ENCODE results near the gene RPS6KB1. TPM values are rescaled to one million over a fixed set of nuclear protein-coding genes. Genes with fewer than 3 reads are reported as not detected.
A peak's percentile ranks its signal among the peaks of the same experiment; 100 is the strongest.

Gene RPS6KB1
- total and polyA plus RNA-seq, 10 of the 15 experiments (the other 5 are each of a cell fraction or from before 2014, with no cell fraction given): 6.6 to 33.2 (median 26.0) TPM

GRCh38 chr17:59962739-59963318, 69.9 kb downstream of the RPS6KB1 start:
- ATAC-seq (no peak), FAIRE-seq (no peak), DNase-seq (ENCODE audit: low read depth, low spot score) (no peak)
- H3K4me3 ChIP-seq: no peak overlapping the region
- no peak overlapping the region for H3K4me2 ChIP-seq (ENCODE audit: control insufficient read depth, insufficient read depth)
- POLR2A ChIA-PET: no interaction called here
- 88% methylated on average over 6 of the region's 6 CpGs for WGBS (ENCODE audit: insufficient coverage, insufficient replicate concordance, low lambda C conversion rate, missing lambda C conversion rate)
- no peak for TF ChIP-seq NBN (IDR thresholded peaks at IDR 0.05)
- no peak for TF ChIP-seq NR2C2 (IDR thresholded peaks at IDR 0.05; ENCODE audit: borderline replicate concordance, control insufficient read depth, insufficient read length, low read depth)
- TF ChIP-seq NFXL1 (IDR thresholded peaks at IDR 0.05; ENCODE audit: borderline replicate concordance): peak; percentile 84; the same call in 1 of the 2 replicates
- TF ChIP-seq ZNF622 (IDR thresholded peaks at IDR 0.05): no peak
- no peak for TF ChIP-seq ZBED1 (IDR thresholded peaks at IDR 0.05; ENCODE audit: borderline replicate concordance)
- intact Hi-C loops (cut with micrococcal nuclease; ENCODE audit: unreplicated experiment): loop anchor here (10.0 kb wide), 1 partner anchor 72 kb away; no protein-coding TSS in a partner anchor
- H3K27ac ChIP-seq (ENCODE audit: control insufficient read depth, insufficient read depth): no peak overlapping the region
- SMC1A ChIA-PET (ENCODE audit: uncharacterized antibody, unreplicated experiment): no interaction called here
- H3K36me3 ChIP-seq (ENCODE audit: control insufficient read depth in 2 of 2, insufficient read depth in 2 of 2, low read length in 1 of 2): no peaks in the 10 kb centered on the region
- no peaks in the 10 kb centered on the region for H4K20me1 ChIP-seq (ENCODE audit: control insufficient read depth, insufficient read depth)
- H2AFZ ChIP-seq (ENCODE audit: control insufficient read depth, low read depth, low read length): no peak overlapping the region
- no peaks in the 10 kb centered on the region for H3K79me2 ChIP-seq (ENCODE audit: control insufficient read depth, insufficient read depth, low read length)
- no peak overlapping the region for H3K9ac ChIP-seq (ENCODE audit: control insufficient read depth, insufficient read depth, low read length)
- no TSS peak for BruUV-seq (replicated peaks)
- no peaks in the 10 kb centered on the region for H3K27me3 ChIP-seq (replicated peaks in 1 of 2; ENCODE audit: control insufficient read depth in 2 of 2, insufficient read depth in 2 of 2, low read length in 1 of 2)
- peaks cover 5% of the 10 kb centered on the region; the same call in 1 of the 2 replicates for H3K4me1 ChIP-seq (ENCODE audit: control insufficient read depth, insufficient read depth, low read length)
- CTCF ChIA-PET: interaction anchor here (1.2 kb wide), 1 partner anchor 49 kb away, joined by 4 read pairs; no protein-coding TSS in a partner anchor
- in situ Hi-C loops (cut with MboI): no loop called here
- H3K9me3 ChIP-seq (replicated peaks; ENCODE audit: control insufficient read depth, insufficient read depth, low read length): no peaks in the 10 kb centered on the region
- RAD21 ChIA-PET (ENCODE audit: unreplicated experiment): no interaction called here

DNA sequence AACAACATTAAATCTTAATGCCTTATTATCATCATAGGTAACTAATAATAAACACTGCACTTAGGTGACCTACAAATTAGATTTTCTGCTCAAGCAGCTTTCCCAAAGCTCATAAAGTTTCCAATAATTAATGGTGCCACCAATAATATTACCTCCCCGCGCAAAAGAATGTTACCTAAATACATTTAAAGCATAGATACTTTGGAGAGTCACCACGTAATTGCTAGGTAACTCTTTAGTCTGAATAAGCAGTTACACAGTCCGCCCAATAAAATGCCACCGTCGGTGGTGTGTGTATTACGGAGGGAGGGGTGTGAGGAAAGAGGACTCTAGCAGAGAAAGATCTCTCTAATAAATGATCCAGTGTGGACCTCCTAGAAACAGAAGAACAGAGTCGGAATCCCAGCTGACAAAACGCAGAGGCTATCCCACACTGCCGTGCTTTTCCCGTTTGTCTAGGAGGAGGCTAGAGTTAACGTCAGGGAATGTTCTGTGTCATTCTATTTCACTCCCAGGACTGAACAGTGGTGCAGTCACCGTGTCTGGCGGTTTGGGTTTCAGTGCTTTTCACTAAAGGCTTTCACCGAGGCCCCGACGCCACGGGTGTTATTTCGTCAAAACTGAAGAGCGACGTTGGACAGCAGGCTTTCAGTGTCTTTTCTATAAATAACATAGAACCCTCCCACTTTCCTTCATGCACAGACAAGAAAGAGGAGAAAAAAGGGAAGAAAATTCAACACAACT, 71.0 kb downstream of the RPS6KB1 start:
- Histone ChIP-seq H3K9ac (ENCODE audit: control insufficient read depth, insufficient read depth, low read length) (peak overlapping the region; percentile 86), H3K9me3 (replicated peaks; ENCODE audit: control insufficient read depth, insufficient read depth, low read length) (no peaks in the 10 kb centered on the region), H3K4me2 (ENCODE audit: control insufficient read depth, insufficient read depth) (peak overlapping the region; percentile 99), H4K20me1 (ENCODE audit: control insufficient read depth, insufficient read depth) (no peaks in the 10 kb centered on the region), H3K4me3 (peak overlapping the region; percentile 74), H3K4me1 (ENCODE audit: control insufficient read depth, insufficient read depth, low read length) (peaks cover 5% of the 10 kb centered on the region; the same call in 1 of the 2 replicates), H3K27me3 (replicated peaks in 1 of 2; ENCODE audit: control insufficient read depth in 2 of 2, insufficient read depth in 2 of 2, low read length in 1 of 2) (no peaks in the 10 kb centered on the region), H3K36me3 (ENCODE audit: control insufficient read depth in 2 of 2, insufficient read depth in 2 of 2, low read length in 1 of 2) (no peaks in the 10 kb centered on the region), H3K79me2 (ENCODE audit: control insufficient read depth, insufficient read depth, low read length) (no peaks in the 10 kb centered on the region), H2AFZ (ENCODE audit: control insufficient read depth, low read depth, low read length) (peak overlapping the region; percentile 100), H3K27ac (ENCODE audit: control insufficient read depth, insufficient read depth) (peak overlapping the region; percentile 67)
- peak; percentile 30; the same call in 1 of the 2 replicates for TF ChIP-seq CREM (IDR thresholded peaks at IDR 0.05; ENCODE audit: low read depth)
- TF ChIP-seq, protein P1, sequence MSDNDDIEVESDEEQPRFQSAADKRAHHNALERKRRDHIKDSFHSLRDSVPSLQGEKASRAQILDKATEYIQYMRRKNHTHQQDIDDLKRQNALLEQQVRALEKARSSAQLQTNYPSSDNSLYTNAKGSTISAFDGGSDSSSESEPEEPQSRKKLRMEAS (IDR thresholded peaks at IDR 0.05; ENCODE audit: low read depth, low read length): no peak
- TF ChIP-seq CREB1 (IDR thresholded peaks at IDR 0.05; ENCODE audit: low read depth): peak; percentile 69
- TF ChIP-seq BRCA1 (IDR thresholded peaks at IDR 0.05; ENCODE audit: low read depth, low read length): no peak
- TF ChIP-seq LARP7 (IDR thresholded peaks at IDR 0.05): no peak
- TF ChIP-seq ETV6 (conservative IDR thresholded peaks at IDR 0.05 in 1 of 2, IDR thresholded peaks at IDR 0.05 in 1 of 2; ENCODE audit: borderline replicate concordance in 1 of 2, low read depth in 1 of 2): peak in 1 of 2 experiments; percentile 72; a peak in 2 of 4 replicates
- peak; percentile 52 for TF ChIP-seq NFXL1 (IDR thresholded peaks at IDR 0.05; ENCODE audit: borderline replicate concordance)
- TF ChIP-seq NR2C1 (IDR thresholded peaks at IDR 0.05): no peak
- peak; percentile 60; the same call in 1 of the 2 replicates for TF ChIP-seq SIN3A (IDR thresholded peaks at IDR 0.05; ENCODE audit: low read depth, low read length)
- peak; percentile 73 for ATAC-seq
- ChIA-PET SMC1A (ENCODE audit: uncharacterized antibody, unreplicated experiment) (interaction anchor here (0.9 to 1.3 kb wide), 2 partner anchors 49 to 73 kb away, joined by 3 read pairs; no protein-coding TSS in a partner anchor), CTCF (interaction anchor here (0.8 to 1.2 kb wide), 7 partner anchors 12 to 216 kb away, joined by 3 to 8 read pairs (median 4); no protein-coding TSS in a partner anchor), POLR2A (interaction anchor here (1.2 kb wide), 1 partner anchor 13 kb away, joined by 3 read pairs; no protein-coding TSS in a partner anchor), RAD21 (ENCODE audit: unreplicated experiment) (interaction anchor here (1.0 to 1.8 kb wide), 2 partner anchors 50 to 212 kb away, joined by 4 read pairs; no protein-coding TSS in a partner anchor)
- FAIRE-seq: peak; percentile 23
- TSS peak; percentile 78 for BruUV-seq (replicated peaks)
- in situ Hi-C loops (cut with MboI): no loop called here
- DNase-seq (ENCODE audit: low read depth, low spot score): peak; percentile 9
- 7% methylated on average over 21 of the region's 21 CpGs for WGBS (ENCODE audit: insufficient coverage, insufficient replicate concordance, low lambda C conversion rate, missing lambda C conversion rate)
- intact Hi-C loops (cut with micrococcal nuclease; ENCODE audit: unreplicated experiment): loop anchor here (10.0 kb wide), 1 partner anchor 71 kb away; no protein-coding TSS in a partner anchor

All from GM12878 (cell line).